ENCODE data around the gene ATF6B.

The ATF6B gene

DNA sequence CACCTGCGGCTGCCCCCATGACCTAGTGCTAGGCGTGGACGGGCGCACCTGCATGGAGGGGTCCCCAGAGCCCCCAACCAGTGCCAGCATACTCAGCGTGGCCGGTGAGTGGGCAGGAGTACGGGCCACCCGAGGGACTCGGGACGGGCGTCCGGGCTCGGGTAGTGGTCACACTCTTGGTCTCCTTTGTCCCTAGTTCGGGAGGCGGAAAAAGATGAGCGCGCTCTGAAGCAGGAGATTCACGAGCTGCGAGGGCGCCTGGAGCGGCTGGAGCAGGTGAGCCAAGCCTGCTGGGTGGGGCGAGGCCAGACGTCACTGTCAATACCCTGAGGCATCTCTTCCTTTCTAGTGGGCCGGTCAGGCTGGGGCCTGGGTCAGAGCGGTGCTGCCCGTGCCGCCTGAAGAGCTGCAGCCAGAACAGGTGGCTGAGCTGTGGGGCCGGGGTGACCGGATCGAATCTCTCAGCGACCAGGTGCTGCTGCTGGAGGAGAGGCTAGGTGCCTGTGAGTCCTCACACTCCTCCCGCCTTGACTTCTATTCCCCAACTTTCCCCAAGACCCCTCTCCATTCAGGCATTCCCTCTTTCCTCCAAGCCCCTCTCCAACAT lies 39.2 kb upstream of the ATF6B start:
- no peaks in the 10 kb centered on the region for H3K79me2 ChIP-seq (ENCODE audit: low read length)
- H3F3A ChIP-seq (ENCODE audit: insufficient read depth, low read length) = no peaks in the 10 kb centered on the region
- H4K20me1 ChIP-seq (ENCODE audit: insufficient read depth, low read length) = no peaks in the 10 kb centered on the region
- TF ChIP-seq EZH2phosphoT487 (IDR thresholded peaks at IDR 0.05; ENCODE audit: low read length) (no peak), EZH2 (optimal IDR thresholded peaks at IDR 0.05; ENCODE audit: low read depth, low read length) (no peak)
- H3K4me1 ChIP-seq (ENCODE audit: low read length) = no peaks in the 10 kb centered on the region
- no peaks in the 10 kb centered on the region for H3K27me3 ChIP-seq (replicated peaks; ENCODE audit: insufficient read depth, low read length)
- no peaks in the 10 kb centered on the region for H3K36me3 ChIP-seq (replicated peaks; ENCODE audit: insufficient read depth, low read length)
- H3K4me3 ChIP-seq (ENCODE audit: low read length) = no peak overlapping the region
- H3K9me2 ChIP-seq (replicated peaks; ENCODE audit: insufficient read depth, low read length) = no peaks in the 10 kb centered on the region
- H3K9me3 ChIP-seq (replicated peaks; ENCODE audit: insufficient read depth, low read length) = no peaks in the 10 kb centered on the region
- no peak overlapping the region for H2AFZ ChIP-seq (ENCODE audit: low read length)
- no peak overlapping the region for H3K9ac ChIP-seq (ENCODE audit: low read length)
- DNase-seq = no peak
- H3K4me2 ChIP-seq (ENCODE audit: low read depth, low read length) = no peak overlapping the region
- no peak overlapping the region for H3K27ac ChIP-seq (ENCODE audit: low read length)

DNA sequence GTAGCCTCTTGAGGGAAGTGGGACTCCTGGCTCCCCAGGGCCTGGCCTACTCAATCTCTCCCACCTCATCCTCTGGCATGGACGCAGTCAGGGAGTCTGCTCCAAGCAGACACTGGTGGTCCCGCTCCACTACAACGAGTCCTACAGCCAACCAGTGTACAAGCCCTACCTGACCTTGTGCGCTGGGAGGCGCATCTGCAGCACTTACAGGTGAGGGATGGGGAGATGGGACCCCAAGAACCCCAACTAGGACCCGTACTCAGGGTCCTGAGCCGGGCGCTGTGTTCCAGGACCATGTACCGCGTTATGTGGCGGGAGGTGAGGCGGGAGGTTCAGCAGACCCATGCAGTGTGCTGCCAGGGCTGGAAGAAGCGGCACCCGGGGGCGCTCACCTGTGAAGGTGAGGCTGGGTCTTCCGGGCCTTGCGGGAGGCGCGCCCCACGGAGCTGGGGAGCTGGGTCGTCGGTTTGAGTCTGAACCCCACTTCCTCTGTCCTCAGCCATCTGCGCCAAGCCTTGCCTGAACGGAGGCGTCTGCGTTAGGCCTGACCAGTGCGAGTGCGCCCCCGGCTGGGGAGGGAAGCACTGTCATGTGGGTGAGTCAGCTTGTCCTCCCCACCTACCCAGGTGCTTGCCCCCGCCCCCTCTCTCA lies 38.5 kb upstream of the ATF6B start:
- Histone ChIP-seq H3K4me2 (ENCODE audit: low read depth, low read length) (no peak overlapping the region), H3K9ac (ENCODE audit: low read length) (no peak overlapping the region), H3K9me3 (replicated peaks; ENCODE audit: insufficient read depth, low read length) (no peaks in the 10 kb centered on the region), H3F3A (ENCODE audit: insufficient read depth, low read length) (no peaks in the 10 kb centered on the region), H3K36me3 (replicated peaks; ENCODE audit: insufficient read depth, low read length) (no peaks in the 10 kb centered on the region), H3K9me2 (replicated peaks; ENCODE audit: insufficient read depth, low read length) (no peaks in the 10 kb centered on the region), H3K4me3 (ENCODE audit: low read length) (no peak overlapping the region), H3K4me1 (ENCODE audit: low read length) (no peaks in the 10 kb centered on the region), H2AFZ (ENCODE audit: low read length) (no peak overlapping the region), H4K20me1 (ENCODE audit: insufficient read depth, low read length) (no peaks in the 10 kb centered on the region), H3K27ac (ENCODE audit: low read length) (no peak overlapping the region), H3K27me3 (replicated peaks; ENCODE audit: insufficient read depth, low read length) (no peaks in the 10 kb centered on the region), H3K79me2 (ENCODE audit: low read length) (no peaks in the 10 kb centered on the region)
- no peak for TF ChIP-seq EZH2phosphoT487 (IDR thresholded peaks at IDR 0.05; ENCODE audit: low read length)
- TF ChIP-seq, protein P1, sequence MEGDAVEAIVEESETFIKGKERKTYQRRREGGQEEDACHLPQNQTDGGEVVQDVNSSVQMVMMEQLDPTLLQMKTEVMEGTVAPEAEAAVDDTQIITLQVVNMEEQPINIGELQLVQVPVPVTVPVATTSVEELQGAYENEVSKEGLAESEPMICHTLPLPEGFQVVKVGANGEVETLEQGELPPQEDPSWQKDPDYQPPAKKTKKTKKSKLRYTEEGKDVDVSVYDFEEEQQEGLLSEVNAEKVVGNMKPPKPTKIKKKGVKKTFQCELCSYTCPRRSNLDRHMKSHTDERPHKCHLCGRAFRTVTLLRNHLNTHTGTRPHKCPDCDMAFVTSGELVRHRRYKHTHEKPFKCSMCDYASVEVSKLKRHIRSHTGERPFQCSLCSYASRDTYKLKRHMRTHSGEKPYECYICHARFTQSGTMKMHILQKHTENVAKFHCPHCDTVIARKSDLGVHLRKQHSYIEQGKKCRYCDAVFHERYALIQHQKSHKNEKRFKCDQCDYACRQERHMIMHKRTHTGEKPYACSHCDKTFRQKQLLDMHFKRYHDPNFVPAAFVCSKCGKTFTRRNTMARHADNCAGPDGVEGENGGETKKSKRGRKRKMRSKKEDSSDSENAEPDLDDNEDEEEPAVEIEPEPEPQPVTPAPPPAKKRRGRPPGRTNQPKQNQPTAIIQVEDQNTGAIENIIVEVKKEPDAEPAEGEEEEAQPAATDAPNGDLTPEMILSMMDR (IDR thresholded peaks at IDR 0.05; ENCODE audit: low read length) = no peak
- no peak for TF ChIP-seq EZH2 (optimal IDR thresholded peaks at IDR 0.05; ENCODE audit: low read depth, low read length)
- no peak for DNase-seq

DNA sequence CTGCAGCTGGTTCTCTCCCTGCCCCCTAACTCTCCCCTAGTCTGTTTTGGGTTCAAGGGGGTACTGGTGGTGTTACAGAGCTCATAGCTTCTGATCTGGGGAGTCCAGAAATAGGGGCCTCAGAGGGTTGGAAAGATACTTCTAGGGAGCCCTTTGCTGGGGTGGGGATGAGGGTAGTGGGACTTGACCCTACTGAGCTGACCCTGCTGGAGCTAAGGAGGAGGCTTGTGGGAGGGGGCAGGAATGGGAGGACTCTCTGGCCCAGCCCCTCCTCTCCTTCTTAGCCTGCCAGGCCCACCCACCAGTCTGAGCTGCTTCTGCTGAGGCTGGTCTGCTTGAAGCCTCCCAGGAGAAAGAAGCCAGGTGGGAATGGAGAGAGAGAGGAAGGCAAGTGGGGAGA lies 36.2 kb upstream of the ATF6B start, which contains the start of gene EGFL8:
Gene EGFL8, plus strand, starts transcription at position 301 of the 400 bp plus-strand sequence. CDS start 1,571 bp downstream, outside the sequence.
- TF ChIP-seq EZH2 (optimal IDR thresholded peaks at IDR 0.05; ENCODE audit: low read depth, low read length) = no peak
- TF ChIP-seq EZH2phosphoT487 (IDR thresholded peaks at IDR 0.05; ENCODE audit: low read length) = no peak
- TF ChIP-seq, protein P1 (IDR thresholded peaks at IDR 0.05; ENCODE audit: low read length) = no peak
- no peak within 1 kb of the TSS for H3K4me3 ChIP-seq (ENCODE audit: low read length)
- no peak within 1 kb of the TSS for H3K9ac ChIP-seq (ENCODE audit: low read length)
- no peaks in the 10 kb centered on the region for H3K36me3 ChIP-seq (replicated peaks; ENCODE audit: insufficient read depth, low read length)
- no peaks in the 10 kb centered on the region for H3K9me3 ChIP-seq (replicated peaks; ENCODE audit: insufficient read depth, low read length)
- H4K20me1 ChIP-seq (ENCODE audit: insufficient read depth, low read length) = no peaks in the 10 kb centered on the region
- H3K4me1 ChIP-seq (ENCODE audit: low read length) = no peaks in the 10 kb centered on the region
- no peak for DNase-seq
- no peaks in the 10 kb centered on the region for H3K27me3 ChIP-seq (replicated peaks; ENCODE audit: insufficient read depth, low read length)
- no peaks in the 10 kb centered on the region for H3K79me2 ChIP-seq (ENCODE audit: low read length)
- H3K4me2 ChIP-seq (ENCODE audit: low read depth, low read length) = no peak within 1 kb of the TSS
- H2AFZ ChIP-seq (ENCODE audit: low read length) = no peak within 1 kb of the TSS
- H3K9me2 ChIP-seq (replicated peaks; ENCODE audit: insufficient read depth, low read length) = no peaks in the 10 kb centered on the region
- no peaks in the 10 kb centered on the region for H3F3A ChIP-seq (ENCODE audit: insufficient read depth, low read length)
- H3K27ac ChIP-seq (ENCODE audit: low read length) = no peak within 1 kb of the TSS

Data from MM.1S (cell line).